Sigmoid colon (tissue), 7 donors: ENCODE measurements around the gene BIN1. TPM values are rescaled to one million over a fixed set of nuclear protein-coding genes. Genes with fewer than 3 reads are reported as not detected.
A peak's percentile ranks its signal among the peaks of the same experiment; 100 is the strongest.

Source experiments
- DNase-seq: peaks from one replicate; pipeline ENCODE4 v3.0.0-alpha.2; 2019
- H3K27ac ChIP-seq, 4 donors: fragments of 200-600 bp; sonication (generic); one replicate each; pipeline ENCODE4 v1.5.1; 2016 to 2019; ENCODE audit warnings: mild to moderate bottlenecking in 1 of 4
- H3K27me3 ChIP-seq, 3 donors: fragments of 200-600 bp; sonication (generic); one replicate each; pipeline ENCODE4 v1.5.1; 2019; ENCODE audit warnings: mild to moderate bottlenecking in 1 of 3
- H3K36me3 ChIP-seq, 4 donors: fragments of 200-600 bp; sonication (generic); one replicate each; pipeline ENCODE4 v1.5.1; 2016 to 2019
- H3K4me1 ChIP-seq, 4 donors: fragments of 200-600 bp; sonication (generic); one replicate each; pipeline ENCODE4 v1.5.1; 2017 to 2019
- H3K4me3 ChIP-seq, 4 donors: fragments of 200-600 bp; sonication (generic); one replicate each; pipeline ENCODE4 v1.5.1; 2017 to 2019; ENCODE audit warnings: mild to moderate bottlenecking in 2 of 4, moderate library complexity in 1 of 4
- H3K9me3 ChIP-seq, 4 donors: fragments of 200-600 bp in 3 of 4; sonication (generic) in 3 of 4; one replicate each; pipeline versions ENCODE4 v1.5.1 to v1.6.1; 2013 to 2019
- CTCF ChIP-seq, 4 experiments: fragments of 450-650 bp in 3 of 4; fragments of 200-600 bp in 1 of 4; IDR thresholded peaks; one replicate each; pipeline ENCODE4 v1.5.1; 2016 to 2019; ENCODE audit warnings: antibody characterized with exemption in 4 of 4, mild to moderate bottlenecking in 3 of 4, moderate library complexity in 2 of 4
- EP300 ChIP-seq, 4 donors: sonication (generic); formaldehyde crosslinking; IDR thresholded peaks; one replicate each; pipeline ENCODE4 v1.6.1; 2017; ENCODE audit warnings: antibody characterized with exemption in 4 of 4
- POLR2A ChIP-seq, 2 donors: fragments of 450-650 bp; IDR thresholded peaks; one replicate each; pipeline ENCODE4 v1.6.1; 2016; ENCODE audit warnings: antibody characterized with exemption in 2 of 2, mild to moderate bottlenecking in 2 of 2, moderate library complexity in 2 of 2
- POLR2AphosphoS5 ChIP-seq, 4 donors: sonication (generic); formaldehyde crosslinking; IDR thresholded peaks; one replicate each; pipeline ENCODE4 v1.6.1; 2017; ENCODE audit warnings: antibody characterized with exemption in 4 of 4
- WGBS, 2 donors: extraction: QIAGEN DNeasy Blood & Tissue Kit; methylation state at CpG; one replicate each; pipeline ENCODE4 v1.1.7; 2013; 5-methylcytosine and 5-hydroxymethylcytosine counted together
- intact Hi-C: fragments of 100-400 bp; cut with DNase I; formaldehyde crosslinking; loops from one replicate; pipeline ENCODE4 v1.15.1; 2023
- polyA plus RNA-seq, 3 donors: library from polyadenylated mRNA; stranded (reverse); fragments of 200-250 nt; gene quantifications; one replicate each; pipeline ENCODE4 v1.2.3, GENCODE V29; 2013
- total RNA-seq, 4 donors: library from RNA; depleted of rRNA; stranded (reverse); fragments of >200 nt; gene quantifications; one replicate each; pipeline ENCODE4 v1.1.0, GENCODE V29; 2016
- donor health status: healthy with polysubstance abuse.
- donor health status: Bipolar disorder and iron deficiency.
- donor health status: healthy.

The BIN1 gene
- total and polyA plus RNA-seq, 7 donors: 20.3 to 57.9 (median 38.2) TPM

GRCh38 chr2:127070221-127070620 lies 36.7 kb downstream of the BIN1 start:
- H3K36me3 ChIP-seq: peaks cover 0 to 17% (median 2%) of the 10 kb centered on the region in 4 donors
- H3K9me3 ChIP-seq: no peaks in the 10 kb centered on the region
- H3K27ac ChIP-seq: no peak overlapping the region
- no peak for DNase-seq
- TF ChIP-seq EP300 (IDR thresholded peaks at IDR 0.05) (no peak), POLR2A (IDR thresholded peaks at IDR 0.05) (no peak), CTCF (IDR thresholded peaks at IDR 0.05) (no peak), POLR2AphosphoS5 (IDR thresholded peaks at IDR 0.05) (no peak)
- H3K27me3 ChIP-seq: no peaks in the 10 kb centered on the region
- H3K4me3 ChIP-seq: no peak overlapping the region
- WGBS, 2 donors: 89 to 90% methylated on average over 11 of the region's 11 CpGs
- intact Hi-C loops: no loop called here
- H3K4me1 ChIP-seq: peaks cover 0 to 15% (median 10%) of the 10 kb centered on the region in 4 donors

GRCh38 chr2:127069536-127069935 lies 37.4 kb downstream of the BIN1 start:
- Histone ChIP-seq H3K9me3 (no peaks in the 10 kb centered on the region), H3K4me3 (no peak overlapping the region), H3K27ac (no peak overlapping the region), H3K4me1 (peaks cover 0 to 22% (median 17%) of the 10 kb centered on the region in 4 donors), H3K36me3 (peaks cover 0 to 17% (median 2%) of the 10 kb centered on the region in 4 donors), H3K27me3 (no peaks in the 10 kb centered on the region)
- WGBS, 2 donors: 71 to 83% methylated on average over 11 of the region's 11 CpGs
- intact Hi-C loops: loop anchor here (5.0 to 10.0 kb wide), 2 partner anchors 38 to 335 kb away; partner anchors contain the start of gene BIN1
- DNase-seq: no peak
- TF ChIP-seq POLR2AphosphoS5 (IDR thresholded peaks at IDR 0.05) (no peak), POLR2A (IDR thresholded peaks at IDR 0.05) (no peak), CTCF (IDR thresholded peaks at IDR 0.05) (no peak), EP300 (IDR thresholded peaks at IDR 0.05) (no peak)

- Histone ChIP-seq H3K4me3 (no peak overlapping the region), H3K4me1 (peaks cover 0 to 27% (median 22%) of the 10 kb centered on the region in 4 donors), H3K36me3 (peaks cover 0 to 17% (median 2%) of the 10 kb centered on the region in 4 donors), H3K27ac (no peak overlapping the region), H3K27me3 (no peaks in the 10 kb centered on the region), H3K9me3 (no peaks in the 10 kb centered on the region)
- WGBS, 2 donors: 84 to 86% methylated on average over 10 of the region's 10 CpGs
- TF ChIP-seq POLR2A (IDR thresholded peaks at IDR 0.05) (no peak), POLR2AphosphoS5 (IDR thresholded peaks at IDR 0.05) (no peak), CTCF (IDR thresholded peaks at IDR 0.05) (no peak), EP300 (IDR thresholded peaks at IDR 0.05) (no peak)
- intact Hi-C loops: loop anchor here (5.0 to 10.0 kb wide), 2 partner anchors 38 to 336 kb away; partner anchors contain the start of gene BIN1
- DNase-seq: no peak
Observed at GRCh38 chr2:127069003-127069402, 38.0 kb downstream of the BIN1 start.

GRCh38 chr2:127068351-127068741 lies 38.6 kb downstream of the BIN1 start:
- TF ChIP-seq POLR2A (IDR thresholded peaks at IDR 0.05) (no peak), EP300 (IDR thresholded peaks at IDR 0.05) (no peak), CTCF (IDR thresholded peaks at IDR 0.05) (no peak), POLR2AphosphoS5 (IDR thresholded peaks at IDR 0.05) (no peak)
- H3K9me3 ChIP-seq: no peaks in the 10 kb centered on the region
- H3K27ac ChIP-seq: peak overlapping the region in 1 of 4 donors; percentile 8
- intact Hi-C loops: loop anchor here (5.0 to 10.0 kb wide), 2 partner anchors 39 to 336 kb away; partner anchors contain the start of gene BIN1
- no peaks in the 10 kb centered on the region for H3K27me3 ChIP-seq
- no peak overlapping the region for H3K4me3 ChIP-seq
- DNase-seq: no peak
- peaks cover 0 to 29% (median 22%) of the 10 kb centered on the region in 4 donors for H3K4me1 ChIP-seq
- 83 to 92% methylated on average over 20 of the region's 20 CpGs for WGBS, 2 donors
- H3K36me3 ChIP-seq: peaks cover 0 to 17% (median 3%) of the 10 kb centered on the region in 4 donors
